Brain microvascular endothelial cell (primary cell): ENCODE results near the gene ALOX15.

ENCODE experiments used
- DNase-seq: peaks from one replicate; pipeline ENCODE4 v3.0.0-alpha.2; 2020
- H3K27ac ChIP-seq: fragments of 250-450 bp; sonication (Bioruptor Pico); 2 replicates; pipeline ENCODE4 v1.5.1; 2020; ENCODE audit warnings: mild to moderate bottlenecking, moderate library complexity
- H3K27me3 ChIP-seq: fragments of 250-450 bp; sonication (Bioruptor Pico); replicated peaks from 2 replicates; pipeline ENCODE4 v1.5.1; 2020; ENCODE audit warnings: mild to moderate bottlenecking
- H3K36me3 ChIP-seq: fragments of 250-450 bp; sonication (Bioruptor Pico); replicated peaks from 2 replicates; pipeline ENCODE4 v1.5.1; 2020; ENCODE audit warnings: mild to moderate bottlenecking
- H3K4me3 ChIP-seq: 2 replicates; pipeline ENCODE4 v1.5.1; 2011; ENCODE audit warnings: low read depth, mild to moderate bottlenecking, control low read depth, low read length, moderate library complexity
- in situ Hi-C: cut with HindIII; loops from 2 replicates; pipeline ENCODE4 v1.10.0; 2017; ENCODE audit warnings: low sequenced_read_pairs, low pct_ligation_motif_present
- TF ChIP-seq, protein P1 (sequence below): IDR thresholded peaks from 2 replicates; pipeline ENCODE4 v1.5.1; 2011; ENCODE audit warnings: low read depth, mild to moderate bottlenecking, moderate library complexity, low read length, control low read depth, inconsistent platforms; ENCODE audit errors: missing control alignments

The ALOX15 gene

DNA sequence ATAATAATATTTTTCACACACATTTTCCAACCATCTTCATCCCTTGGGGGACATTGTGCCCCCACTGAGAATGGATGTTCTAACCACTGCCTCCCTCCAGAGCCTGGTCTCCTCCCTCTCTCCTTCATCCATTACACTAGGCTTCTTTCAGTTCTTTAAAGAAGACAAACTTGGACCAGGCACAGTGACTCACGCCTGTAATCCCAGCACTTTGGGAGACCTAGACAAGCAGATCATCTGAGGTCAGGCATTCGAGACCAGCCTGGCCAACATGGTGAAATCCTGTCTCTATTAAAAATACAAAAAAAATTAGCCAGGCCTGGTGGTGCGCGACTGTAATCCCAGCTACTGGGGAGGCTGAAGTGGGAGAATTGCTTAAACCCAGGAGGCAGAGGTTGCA lies 6.5 kb downstream of the ALOX15 start:
- in situ Hi-C loops = no loop called here
- Histone ChIP-seq H3K27ac (no peak overlapping the region), H3K36me3 (no peaks in the 10 kb centered on the region), H3K4me3 (no peak overlapping the region), H3K27me3 (peaks cover 29% of the 10 kb centered on the region)
- TF ChIP-seq, protein P1, sequence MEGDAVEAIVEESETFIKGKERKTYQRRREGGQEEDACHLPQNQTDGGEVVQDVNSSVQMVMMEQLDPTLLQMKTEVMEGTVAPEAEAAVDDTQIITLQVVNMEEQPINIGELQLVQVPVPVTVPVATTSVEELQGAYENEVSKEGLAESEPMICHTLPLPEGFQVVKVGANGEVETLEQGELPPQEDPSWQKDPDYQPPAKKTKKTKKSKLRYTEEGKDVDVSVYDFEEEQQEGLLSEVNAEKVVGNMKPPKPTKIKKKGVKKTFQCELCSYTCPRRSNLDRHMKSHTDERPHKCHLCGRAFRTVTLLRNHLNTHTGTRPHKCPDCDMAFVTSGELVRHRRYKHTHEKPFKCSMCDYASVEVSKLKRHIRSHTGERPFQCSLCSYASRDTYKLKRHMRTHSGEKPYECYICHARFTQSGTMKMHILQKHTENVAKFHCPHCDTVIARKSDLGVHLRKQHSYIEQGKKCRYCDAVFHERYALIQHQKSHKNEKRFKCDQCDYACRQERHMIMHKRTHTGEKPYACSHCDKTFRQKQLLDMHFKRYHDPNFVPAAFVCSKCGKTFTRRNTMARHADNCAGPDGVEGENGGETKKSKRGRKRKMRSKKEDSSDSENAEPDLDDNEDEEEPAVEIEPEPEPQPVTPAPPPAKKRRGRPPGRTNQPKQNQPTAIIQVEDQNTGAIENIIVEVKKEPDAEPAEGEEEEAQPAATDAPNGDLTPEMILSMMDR = no peak
- no peak for DNase-seq

DNA sequence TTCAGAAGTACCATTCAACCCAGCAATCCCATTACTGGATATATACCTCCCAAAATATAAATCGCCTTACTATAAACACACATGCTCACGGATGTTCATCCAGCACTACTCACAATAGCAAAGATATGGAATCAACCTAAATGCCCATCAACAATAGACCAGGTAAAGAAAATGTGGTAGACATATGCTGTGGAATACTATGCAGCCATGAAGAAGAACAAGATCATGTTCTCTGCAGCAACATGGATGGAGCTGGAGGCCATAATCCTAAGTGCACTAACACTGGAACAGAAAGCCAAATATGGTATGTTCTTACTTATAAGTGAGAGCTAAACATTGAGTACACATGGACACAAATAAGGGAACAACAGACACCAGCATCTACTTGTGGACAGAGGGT lies 7.8 kb downstream of the ALOX15 start:
- TF ChIP-seq, protein P1 = no peak
- peaks cover 21% of the 10 kb centered on the region for H3K27me3 ChIP-seq
- no peak overlapping the region for H3K4me3 ChIP-seq
- in situ Hi-C loops = no loop called here
- DNase-seq = no peak
- H3K27ac ChIP-seq = no peak overlapping the region
- H3K36me3 ChIP-seq = no peaks in the 10 kb centered on the region

DNA sequence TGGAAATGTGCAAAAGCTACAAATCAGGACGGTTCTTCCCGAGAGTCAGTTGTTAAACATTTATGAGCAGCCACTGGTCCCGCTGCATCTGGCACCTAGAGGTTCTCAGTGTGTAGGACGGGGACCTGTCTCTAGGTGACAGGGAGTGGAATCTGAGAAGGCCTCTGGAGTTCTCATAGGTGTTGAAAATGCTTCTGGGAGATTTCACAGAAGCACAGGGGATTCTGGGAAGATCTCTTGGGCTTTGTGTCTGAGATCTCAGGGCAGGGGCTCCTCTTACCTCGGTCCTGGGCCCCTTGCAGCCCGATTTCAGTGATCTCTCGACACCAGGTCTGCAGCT lies 8.9 kb downstream of the ALOX15 start:
- TF ChIP-seq, protein P1 = no peak
- H3K27ac ChIP-seq = no peak overlapping the region
- no peaks in the 10 kb centered on the region for H3K36me3 ChIP-seq
- no peak for DNase-seq
- H3K4me3 ChIP-seq = no peak overlapping the region
- H3K27me3 ChIP-seq = peaks cover 19% of the 10 kb centered on the region
- in situ Hi-C loops = no loop called here

DNA sequence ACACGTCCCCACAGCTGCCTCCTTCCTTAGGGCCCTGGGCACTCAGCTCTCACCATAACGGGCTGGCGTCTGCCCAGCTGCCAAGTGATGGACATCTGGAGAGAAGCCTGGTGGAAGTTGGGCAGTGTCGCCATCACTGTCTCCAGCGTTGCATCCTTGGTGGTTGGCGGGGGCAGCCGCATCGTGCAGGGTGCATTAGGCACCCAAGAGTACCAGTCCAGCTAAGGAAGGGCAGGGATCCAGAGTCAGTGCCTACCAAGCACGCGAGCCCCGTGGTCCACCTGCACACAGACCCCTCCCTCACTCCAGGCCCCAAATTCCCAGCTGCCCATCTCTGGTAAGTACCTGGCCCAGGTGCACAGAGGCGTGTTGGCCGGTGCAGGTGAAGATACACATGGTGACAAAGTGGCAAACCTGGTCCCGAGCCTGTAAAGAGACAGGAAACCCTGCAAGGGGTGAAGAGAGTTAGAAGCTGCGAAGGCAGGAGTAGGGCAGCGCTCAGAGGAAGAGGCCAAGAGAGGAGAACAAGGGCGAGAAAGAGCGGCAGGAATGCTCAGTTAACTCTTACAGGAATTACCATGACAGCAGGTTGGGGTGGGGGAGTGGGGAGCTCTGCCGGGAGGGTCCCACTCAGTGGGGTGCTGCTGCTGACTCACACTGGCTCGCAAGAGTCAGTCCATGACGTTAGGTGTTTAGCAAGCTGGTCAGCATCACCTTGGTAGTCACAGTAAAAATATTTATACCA lies 9.5 kb downstream of the ALOX15 start:
- no peak overlapping the region for H3K4me3 ChIP-seq
- H3K27me3 ChIP-seq = peaks cover 14% of the 10 kb centered on the region
- in situ Hi-C loops = no loop called here
- H3K36me3 ChIP-seq = no peaks in the 10 kb centered on the region
- DNase-seq = peak; percentile 33
- TF ChIP-seq, protein P1 = no peak
- H3K27ac ChIP-seq = no peak overlapping the region

DNA sequence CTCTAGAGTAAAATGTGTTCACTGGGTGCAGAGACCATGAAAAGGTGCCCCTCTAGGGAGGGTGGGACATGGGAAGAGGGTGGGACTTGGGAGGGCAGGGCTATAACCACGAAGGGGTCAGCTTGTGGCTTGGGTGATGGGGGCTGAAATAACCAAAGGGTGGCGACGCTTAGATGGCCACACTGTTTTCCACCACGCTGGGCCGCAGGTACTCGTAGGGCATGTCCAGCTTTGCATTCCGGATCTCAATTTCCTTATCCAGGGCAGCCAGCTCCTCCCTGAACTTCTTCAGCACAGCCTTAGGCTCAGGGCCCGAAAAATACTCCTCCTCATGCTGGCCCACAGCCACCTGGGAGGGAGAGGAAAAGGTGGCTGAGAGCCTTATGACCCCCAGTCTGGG lies 10.0 kb downstream of the ALOX15 start:
- no peak for DNase-seq
- in situ Hi-C loops = no loop called here
- H3K27me3 ChIP-seq = peaks cover 11% of the 10 kb centered on the region
- H3K36me3 ChIP-seq = no peaks in the 10 kb centered on the region
- H3K4me3 ChIP-seq = no peak overlapping the region
- TF ChIP-seq, protein P1 = no peak
- no peak overlapping the region for H3K27ac ChIP-seq

DNA sequence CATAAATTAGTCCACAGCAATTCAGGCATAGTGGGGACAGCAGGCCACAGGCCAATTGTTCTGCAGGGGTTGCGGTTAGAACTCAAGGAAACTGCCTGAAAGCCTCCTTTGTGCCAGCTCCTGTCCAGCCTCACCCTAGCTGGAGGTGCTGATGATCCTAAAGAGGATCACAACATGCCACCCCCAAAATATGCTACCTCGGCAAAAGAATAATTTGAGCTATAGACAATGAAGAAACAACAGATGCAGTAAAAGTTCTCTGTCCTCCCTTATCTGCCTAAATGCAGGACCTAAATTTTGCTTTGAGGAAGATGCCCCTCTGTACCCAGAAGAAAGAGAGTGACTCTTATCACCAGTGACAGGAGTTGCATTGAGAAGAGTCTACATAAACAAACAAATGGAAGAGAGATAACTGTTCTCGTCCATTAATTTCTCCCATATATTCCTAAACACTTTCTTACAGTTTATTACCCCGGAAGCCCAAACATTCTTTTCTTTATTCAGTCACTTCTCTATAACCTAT lies 14.7 kb downstream of the ALOX15 start:
- Histone ChIP-seq H3K36me3 (no peaks in the 10 kb centered on the region), H3K4me3 (no peak overlapping the region), H3K27me3 (no peaks in the 10 kb centered on the region), H3K27ac (no peak overlapping the region)
- no peak for DNase-seq
- in situ Hi-C loops = no loop called here
- TF ChIP-seq, protein P1 = no peak
